ENCODE data around the gene SYNJ2.

Gene SYNJ2

DNA sequence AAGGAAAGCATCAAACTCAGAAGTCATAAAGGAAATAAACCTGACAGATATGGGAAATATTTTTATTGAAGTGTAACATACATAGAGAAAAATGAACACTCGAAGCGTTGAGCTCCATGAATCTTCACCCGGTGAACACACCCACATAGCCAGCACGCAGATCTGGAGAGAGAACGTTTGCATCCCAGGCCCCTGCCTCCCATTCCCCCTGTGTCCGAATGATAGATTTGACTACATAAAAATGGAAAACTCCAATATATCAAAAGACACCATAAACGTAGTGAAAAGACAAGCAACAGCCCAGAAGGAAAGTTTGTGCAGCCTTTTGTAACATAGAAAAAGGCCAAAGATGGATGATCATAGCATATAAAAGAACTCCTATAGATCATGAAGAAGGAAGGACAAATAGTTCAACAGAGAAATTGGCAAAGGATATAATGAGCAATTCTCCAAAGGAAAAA is 17.1 kb downstream of the SYNJ2 start:
- no peak for DNase-seq (ENCODE audit: low read depth in 2 of 2)

DNA sequence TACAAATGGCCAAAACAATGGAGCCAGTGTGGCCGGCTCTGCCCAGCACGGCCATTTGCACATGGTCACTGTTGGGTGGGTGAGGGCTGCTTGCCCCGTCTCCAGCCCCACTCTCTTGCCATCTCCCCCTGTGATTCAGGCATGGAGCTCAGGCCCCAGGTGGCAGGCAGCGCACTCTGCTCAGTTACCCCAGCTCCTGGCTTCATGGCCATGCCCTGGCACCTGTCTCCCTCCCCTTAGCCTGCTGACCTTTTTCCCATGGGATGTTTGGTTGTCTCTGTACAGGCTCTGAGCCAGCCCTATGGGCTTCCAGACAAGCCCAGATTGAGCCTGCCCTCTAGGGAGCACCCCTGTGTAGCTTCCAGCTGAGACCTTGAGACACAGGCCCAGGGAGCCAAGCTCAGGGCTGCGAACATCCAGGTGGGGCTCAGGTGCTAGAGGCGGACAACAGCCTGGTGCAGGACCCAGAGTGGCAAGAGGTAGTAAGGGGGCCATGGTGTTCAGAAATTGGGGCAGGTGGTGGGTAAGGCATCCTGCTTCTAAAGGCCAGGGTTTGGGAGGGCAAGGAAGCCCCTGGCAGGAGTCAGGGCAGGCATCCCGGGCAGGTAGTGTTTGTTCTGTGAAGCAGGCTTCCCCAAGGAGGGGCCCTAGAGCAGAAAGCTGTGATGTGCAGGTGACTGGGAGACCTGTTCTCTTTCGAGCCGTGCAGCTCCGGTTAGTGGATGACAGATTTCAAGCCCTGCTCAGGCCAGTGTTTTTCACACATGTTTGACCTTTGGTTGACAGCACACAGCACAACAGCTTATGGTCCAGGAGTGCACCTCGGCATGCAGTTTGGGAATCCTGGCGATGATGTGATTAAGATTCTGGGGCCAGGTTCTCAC is 17.7 kb downstream of the SYNJ2 start:
- DNase-seq (ENCODE audit: low read depth in 2 of 2): no peak

- DNase-seq (ENCODE audit: low read depth in 2 of 2): no peak
Observed at GRCh38 chr6:158000530-158001307, 19.1 kb downstream of the SYNJ2 start.

DNA sequence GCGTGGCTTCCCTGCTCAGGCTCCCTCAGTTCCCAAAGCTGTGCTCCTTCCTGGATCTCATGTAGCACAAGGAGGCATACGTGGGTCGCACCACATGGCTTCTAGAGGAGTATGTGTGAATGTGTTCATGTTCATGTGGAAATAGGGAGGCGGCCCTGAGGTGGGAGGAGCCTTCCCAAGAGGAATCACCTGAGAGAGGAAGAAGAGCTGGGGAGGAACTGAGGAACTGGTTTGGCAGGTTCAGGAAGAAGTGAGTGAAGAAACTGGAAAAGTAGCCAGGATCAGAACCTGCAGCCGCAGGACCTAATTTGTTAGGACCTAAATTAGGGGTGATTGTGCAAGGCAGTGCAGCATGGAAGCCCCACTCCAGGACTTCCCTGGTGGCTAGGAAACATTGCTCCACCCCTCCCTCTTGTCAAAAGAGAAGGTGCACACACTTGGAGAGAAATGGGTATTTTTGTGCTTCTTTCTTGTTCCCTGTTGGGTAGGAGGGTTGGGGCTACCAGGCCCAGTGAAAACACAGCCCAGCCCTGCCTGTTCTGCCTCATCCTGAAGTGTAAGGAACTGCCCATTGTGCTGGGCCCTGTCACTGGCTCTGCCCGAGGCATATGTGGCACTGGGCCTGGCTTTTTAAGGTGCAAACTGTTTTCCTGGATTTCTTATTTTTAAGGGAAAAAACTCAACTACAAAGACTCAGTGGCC is 20.7 kb downstream of the SYNJ2 start:
- no peak for DNase-seq (ENCODE audit: low read depth in 2 of 2)

DNA sequence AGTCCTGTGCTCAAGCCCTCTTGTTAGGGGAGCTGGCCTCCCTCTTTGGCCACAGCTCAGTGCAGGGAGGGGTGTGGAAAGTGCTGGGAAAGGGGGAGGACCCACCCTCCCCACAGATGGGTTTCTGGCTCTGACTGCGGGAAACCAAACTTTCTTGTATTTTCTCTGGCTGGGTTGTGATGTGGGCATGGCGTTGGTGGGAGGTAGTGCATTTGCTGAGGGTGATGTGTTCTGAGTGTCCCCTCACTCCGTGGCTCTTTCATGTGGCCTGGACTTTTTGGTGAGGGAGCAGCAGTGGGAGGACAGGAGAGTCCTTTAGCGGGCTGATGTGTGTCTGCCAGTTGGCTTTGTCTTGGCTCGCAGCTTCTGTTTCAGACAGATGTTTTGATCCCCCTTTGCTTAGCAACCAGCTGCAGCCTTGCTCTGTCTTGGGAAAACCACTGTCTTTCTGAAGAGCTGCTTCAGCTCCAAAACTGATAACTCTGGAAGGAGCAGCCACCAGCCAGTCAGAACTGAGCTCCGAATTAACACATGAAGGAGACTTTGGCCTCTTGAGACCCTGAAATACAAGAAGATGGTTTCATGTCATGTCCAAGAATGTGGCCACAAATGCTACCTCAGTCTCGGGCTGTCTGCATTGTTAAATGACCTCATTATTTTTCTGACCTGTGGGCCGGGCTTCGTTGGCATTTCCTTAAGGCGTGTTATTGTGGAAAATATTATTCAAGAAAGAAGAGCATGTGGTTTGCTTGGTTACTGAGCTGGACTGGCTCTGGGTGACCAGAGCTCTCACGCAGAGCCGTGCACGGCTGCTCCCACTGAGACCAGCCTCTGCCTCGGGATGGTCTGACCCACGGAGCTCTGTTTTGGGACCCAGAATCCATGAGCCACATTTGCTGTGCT is 21.5 kb downstream of the SYNJ2 start:
- DNase-seq (ENCODE audit: low read depth in 2 of 2): peak; percentile 59 to 62

DNA sequence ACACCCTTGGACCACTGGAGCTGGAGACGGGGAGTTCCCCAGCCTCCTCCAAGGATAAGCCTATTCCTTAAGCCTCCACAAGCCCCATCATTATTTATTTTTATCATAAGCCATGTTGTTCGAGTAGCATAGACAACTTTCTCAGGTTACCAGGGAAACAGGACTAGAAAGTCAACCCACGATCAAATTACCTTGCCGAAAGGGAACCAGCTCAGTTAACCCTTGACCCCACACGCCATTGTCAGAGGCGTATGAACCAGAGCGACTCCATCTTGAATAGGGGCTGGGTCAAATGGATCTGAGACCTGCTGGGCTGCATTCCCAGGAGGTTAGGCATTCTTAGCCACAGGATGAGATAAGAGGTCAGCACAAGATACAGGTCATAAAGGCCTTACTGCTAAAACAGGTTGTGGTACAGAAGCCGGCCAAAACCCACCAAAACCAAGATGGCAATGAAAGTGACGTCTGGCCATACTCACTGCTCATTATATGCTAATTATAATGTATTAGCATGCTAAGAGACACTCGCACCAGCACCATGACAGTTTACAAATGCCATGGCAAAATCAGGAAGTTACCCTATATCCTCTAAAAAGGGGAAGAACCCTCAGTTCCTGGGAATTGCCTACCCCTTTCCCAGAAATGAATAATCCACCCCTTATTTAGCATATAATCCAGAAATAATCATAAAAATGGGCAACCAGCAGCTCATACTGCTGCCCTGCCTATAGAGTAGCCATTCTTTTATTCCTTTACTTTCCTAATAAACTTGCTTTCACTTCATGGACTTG is 22.4 kb downstream of the SYNJ2 start:
- DNase-seq (ENCODE audit: low read depth in 2 of 2): no peak

GRCh38 chr6:158004701-158005095 is 23.0 kb downstream of the SYNJ2 start:
- DNase-seq (ENCODE audit: low read depth in 2 of 2): no peak

GRCh38 chr6:158005626-158006180 is 24.0 kb downstream of the SYNJ2 start:
- no peak for DNase-seq (ENCODE audit: low read depth in 2 of 2)

DNA sequence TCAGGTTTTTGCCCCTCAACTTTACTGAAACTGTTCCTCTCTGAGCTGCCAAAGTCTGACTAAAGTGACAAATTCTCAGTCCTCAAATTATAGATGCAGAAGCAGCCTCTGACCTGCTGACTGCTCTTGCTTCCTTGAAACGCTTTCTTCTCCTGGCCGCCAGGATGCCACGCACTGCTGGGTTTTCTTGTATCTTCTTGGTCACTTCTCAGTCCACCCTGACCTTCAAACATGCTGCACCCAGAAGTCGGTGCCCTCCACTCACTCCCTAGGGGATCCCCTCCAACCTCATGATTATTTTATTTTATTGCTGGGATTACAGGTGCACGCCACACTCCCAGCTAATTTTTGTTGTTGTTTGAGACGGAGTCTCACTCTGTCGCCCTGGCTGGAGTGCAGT is 24.7 kb downstream of the SYNJ2 start:
- no peak for DNase-seq (ENCODE audit: low read depth in 2 of 2)

GRCh38 chr6:158006821-158007570 is 25.3 kb downstream of the SYNJ2 start:
- DNase-seq (ENCODE audit: low read depth in 2 of 2): no peak

DNA sequence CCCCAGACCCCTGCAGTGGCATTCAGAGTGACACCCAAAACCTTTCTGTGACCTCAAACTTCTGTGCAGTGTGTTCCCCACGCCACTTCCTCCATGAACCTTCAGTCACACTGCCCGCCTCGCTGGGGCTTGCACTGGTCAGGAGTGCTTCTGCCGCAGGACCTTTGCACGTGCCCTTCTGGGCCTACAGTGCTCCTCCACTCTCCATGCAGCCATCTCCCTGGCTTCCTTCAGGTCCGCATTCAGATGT is 27.1 kb downstream of the SYNJ2 start:
- no peak for DNase-seq (ENCODE audit: low read depth in 2 of 2)

- no peak for DNase-seq (ENCODE audit: low read depth in 2 of 2)
Observed at GRCh38 chr6:158009114-158009891, 27.6 kb downstream of the SYNJ2 start.

DNA sequence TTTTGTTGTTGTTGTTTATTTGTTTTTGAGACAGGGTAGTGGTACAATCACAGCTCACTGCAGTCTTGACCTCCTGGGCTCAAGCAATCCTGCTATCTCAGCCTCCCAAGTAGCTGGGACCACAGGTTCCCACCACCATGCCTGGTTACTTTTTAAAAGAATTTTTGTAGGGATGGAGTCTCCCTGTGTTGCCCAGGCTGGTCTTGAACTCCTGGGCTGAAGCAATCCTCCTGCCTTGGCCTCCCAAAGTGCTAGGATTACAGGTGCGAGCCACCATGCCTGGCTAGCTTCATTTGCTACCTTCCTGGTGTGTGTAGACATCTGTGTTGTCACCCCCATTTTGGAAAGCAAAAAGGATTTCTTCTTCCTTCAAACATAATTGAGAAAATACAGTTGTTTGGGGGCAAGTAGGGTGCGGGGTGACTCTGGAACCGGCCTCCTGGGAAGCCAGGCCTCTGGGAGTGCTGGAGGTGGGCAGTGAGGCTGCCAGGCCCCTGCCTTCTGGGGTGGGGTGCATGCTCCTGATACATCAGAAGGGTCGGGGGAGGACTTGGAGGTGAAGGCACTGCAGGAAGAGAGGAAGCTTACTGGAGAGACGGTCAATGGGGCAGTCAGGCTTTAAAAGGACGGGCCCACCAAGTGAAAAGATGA is 28.4 kb downstream of the SYNJ2 start:
- DNase-seq (ENCODE audit: low read depth in 2 of 2): no peak

DNA sequence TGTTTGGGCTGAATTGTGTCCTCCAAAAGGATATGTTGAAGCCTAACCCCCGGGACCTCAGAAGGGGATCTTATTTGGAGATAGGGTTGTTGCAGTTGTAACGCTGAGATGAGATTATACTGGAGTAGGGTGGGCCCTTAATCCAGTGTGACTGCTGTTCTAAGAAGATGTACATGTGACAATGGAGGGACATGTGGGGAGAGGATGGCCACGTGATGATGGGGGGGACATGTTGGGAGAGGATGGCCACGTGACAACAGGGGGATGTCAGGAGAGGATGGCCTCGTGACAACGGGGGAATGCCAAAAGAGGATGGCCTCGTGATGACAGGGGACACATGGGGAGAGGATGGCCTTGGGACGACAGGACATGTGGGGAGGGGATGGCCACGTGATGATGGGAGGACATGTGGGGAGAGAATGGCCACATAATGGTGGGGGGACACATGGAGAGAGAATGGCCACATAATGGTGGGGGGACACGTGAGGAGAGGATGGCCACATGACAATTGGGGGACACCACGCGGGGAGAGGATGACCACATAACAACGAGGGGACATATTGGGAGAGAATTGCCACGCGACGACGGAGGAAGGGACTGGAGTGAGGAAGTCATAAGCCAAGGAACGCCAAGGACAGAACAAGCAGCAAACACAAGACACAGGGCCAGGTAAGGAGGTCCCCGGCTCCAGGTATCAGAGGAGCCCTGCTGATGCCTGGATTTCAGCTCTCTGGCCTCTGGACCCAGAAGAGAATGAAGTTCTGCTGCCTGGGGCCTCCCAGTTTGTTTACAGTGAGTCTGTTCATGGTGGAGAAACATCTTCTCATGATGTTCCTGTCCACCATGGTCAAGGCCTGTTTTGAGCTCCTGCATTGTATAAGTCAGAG is 29.2 kb downstream of the SYNJ2 start:
- no peak for DNase-seq (ENCODE audit: low read depth in 2 of 2)

GRCh38 chr6:158011478-158011920 is 29.8 kb downstream of the SYNJ2 start:
- no peak for DNase-seq (ENCODE audit: low read depth in 2 of 2)

- DNase-seq (ENCODE audit: low read depth in 2 of 2): no peak
Observed at GRCh38 chr6:158011980-158012566, 30.4 kb downstream of the SYNJ2 start.
